Right renal pelvis (tissue), 4 donors: ENCODE data around the gene PPP1R36. TPM values are rescaled to one million over a fixed set of nuclear protein-coding genes. Genes with fewer than 3 reads are reported as not detected.

Experiments used
- DNase-seq, 4 donors: peaks; one replicate each; pipeline ENCODE4 v3.0.0-alpha.2; 2013; ENCODE audit warnings: low read depth in 4 of 4, low spot score in 3 of 4, missing footprints in 1 of 4
- polyA plus RNA-seq, 4 donors: library from polyadenylated mRNA; unstranded; fragments of 120-200 nt; gene quantifications; one replicate each; pipeline ENCODE4 v1.2.1, GENCODE V29; 2013; ENCODE audit not compliant: insufficient read length in 4 of 4

The PPP1R36 gene
- polyA plus RNA-seq, 4 donors: 0.73 to 1.2 (median 0.83) TPM

- DNase-seq: no peak
Observed at GRCh38 chr14:64638625-64639024, 88.9 kb downstream of the PPP1R36 start.

Other genes with a start within 250 kb of the PPP1R36 start
- 10 to 100 TPM; 73.8 to 89.5 (median 88.3) TPM for gene MTHFD1, start 161.6 kb upstream of the PPP1R36 start, polyA plus RNA-seq
- gene AKAP5, start 84.5 kb upstream of the PPP1R36 start, polyA plus RNA-seq: 1 to 10 TPM; 6.1 to 9.1 (median 7.0) TPM
- gene ZBTB25, start 46.1 kb upstream of the PPP1R36 start, polyA plus RNA-seq: 10 to 100 TPM in 1 of 4 donors, 1 to 10 TPM in 3; 8.9 to 10.6 (median 9.8) TPM
- gene ZBTB1, start 45.2 kb upstream of the PPP1R36 start, polyA plus RNA-seq: 10 to 100 TPM; 52.0 to 73.9 (median 65.8) TPM
- gene HSPA2, start 9.2 kb upstream of the PPP1R36 start, polyA plus RNA-seq: 10 to 100 TPM; 20.0 to 24.8 (median 22.6) TPM
- 100 to 1,000 TPM in 2 of 4 donors, 10 to 100 TPM in 2; 93.6 to 109 (median 100.0) TPM for gene PLEKHG3, start 154.5 kb downstream of the PPP1R36 start, polyA plus RNA-seq